H1 (cell line): Measurements from ENCODE around the gene KLHL40. TPM values are rescaled to one million over a fixed set of nuclear protein-coding genes. Genes with fewer than 3 reads are reported as not detected.

Source experiments
- CTCF ChIA-PET: fragments of 300-600 bp; sonication (Branson Sonifier 250); formaldehyde crosslinking; loops from one replicate; lab custom pipeline; 2021; ENCODE audit not compliant: partially characterized antibody; lab: Charles Lee
- POLR2A ChIA-PET: fragments of 300-600 bp; sonication (Branson Sonifier 250); formaldehyde crosslinking; loops from one replicate; lab custom pipeline; 2021; ENCODE audit warnings: inconsistent platforms; ENCODE audit not compliant: partially characterized antibody; lab: Charles Lee
- DNase-seq, 2 experiments: peaks; one replicate each; pipeline versions ENCODE4 v3.0.0 to v3.0.0-alpha.2; 2010 to 2022; ENCODE audit warnings: low spot score in 2 of 2, low read depth in 1 of 2, mixed read lengths in 1 of 2
- FAIRE-seq: peaks from 2 replicates; lab custom pipeline; 2011; peaks lifted over from hg19 to GRCh38; lab: Jason Lieb, UNC
- H2AFZ ChIP-seq: 2 replicates; pipeline ENCODE4 v1.8.1; 2012; ENCODE audit warnings: low read length, inconsistent platforms
- H2AK5ac ChIP-seq: 2 replicates; pipeline ENCODE4 v1.6.1; 2013; ENCODE audit warnings: low read depth, low read length
- H2BK120ac ChIP-seq: replicated peaks from 2 replicates; pipeline ENCODE3; 2013; ENCODE audit warnings: low read depth, low read length, inconsistent platforms
- H2BK12ac ChIP-seq: 2 replicates; pipeline ENCODE4 v1.6.1; 2013; ENCODE audit warnings: low read depth, low read length
- H2BK15ac ChIP-seq: 2 replicates; pipeline ENCODE4 v1.6.1; 2013; ENCODE audit warnings: low read length
- H2BK20ac ChIP-seq: 2 replicates; pipeline ENCODE4 v1.6.1; 2013; ENCODE audit warnings: low read length
- H2BK5ac ChIP-seq: 2 replicates; pipeline ENCODE4 v1.6.1; 2013; ENCODE audit warnings: low read depth, low read length
- H3K14ac ChIP-seq: 2 replicates; pipeline ENCODE4 v1.6.1; 2013; ENCODE audit warnings: inconsistent platforms; ENCODE audit not compliant: insufficient read length
- H3K18ac ChIP-seq: 2 replicates; pipeline ENCODE4 v1.6.1; 2013; ENCODE audit warnings: low read length; ENCODE audit errors: extremely low read depth
- H3K23ac ChIP-seq: 2 replicates; pipeline ENCODE4 v1.6.1; 2013; ENCODE audit warnings: inconsistent platforms; ENCODE audit not compliant: insufficient read length
- H3K23me2 ChIP-seq: 2 replicates; pipeline ENCODE4 v1.6.1; 2013; ENCODE audit warnings: low read depth, low read length
- H3K27ac ChIP-seq: 2 replicates; pipeline ENCODE4 v1.6.1; 2011; ENCODE audit warnings: low read depth, low read length, inconsistent platforms
- H3K27me3 ChIP-seq, 4 experiments: replicated peaks in 1 of 4; 1 replicate in 1 of 4; 2 replicates in 3 of 4; pipeline versions ENCODE4 v1.6.1 to v1.8.1; 2011 to 2013; ENCODE audit warnings: low read length in 3 of 4, mild to moderate bottlenecking in 3 of 4, inconsistent platforms in 2 of 4, mixed read lengths in 2 of 4, moderate library complexity in 1 of 4; ENCODE audit not compliant: control insufficient read depth in 3 of 4, insufficient read depth in 3 of 4; ENCODE audit errors: extremely low read depth in 1 of 4
- H3K36me3 ChIP-seq, 4 experiments: 2 replicates each; pipeline versions ENCODE4 v1.6.1 to v1.8.1; 2011 to 2013; ENCODE audit warnings: mild to moderate bottlenecking in 4 of 4, low read length in 3 of 4, moderate library complexity in 2 of 4, control low read depth in 1 of 4, inconsistent platforms in 1 of 4; ENCODE audit not compliant: insufficient read depth in 4 of 4, control insufficient read depth in 2 of 4
- H3K4ac ChIP-seq: replicated peaks from 2 replicates; pipeline ENCODE3; 2013; ENCODE audit warnings: low read length, low read depth, mixed read lengths, inconsistent platforms; ENCODE audit not compliant: insufficient read length
- H3K4me1 ChIP-seq, 4 experiments: replicated peaks in 1 of 4; 1 replicate in 1 of 4; 2 replicates in 3 of 4; pipeline versions ENCODE4 v1.6.1 to v1.8.1; 2011 to 2013; ENCODE audit warnings: low read length in 3 of 4, inconsistent platforms in 2 of 4, mixed read lengths in 1 of 4; ENCODE audit not compliant: insufficient read depth in 4 of 4, control insufficient read depth in 3 of 4
- H3K4me2 ChIP-seq, 2 experiments: 2 replicates each; pipeline versions ENCODE4 v1.6.1 to v1.8.1; 2011 to 2013; ENCODE audit warnings: low read depth in 2 of 2, low read length in 2 of 2, control low read depth in 1 of 2, inconsistent platforms in 1 of 2, mild to moderate bottlenecking in 1 of 2; ENCODE audit not compliant: insufficient read depth in 1 of 2
- H3K4me3 ChIP-seq, 4 experiments: fragments of 200-600, 300-600 bp in 1 of 4; sonication (generic), shearing (Covaris generic), sonication (Bioruptor Twin) in 1 of 4; 2 replicates each; pipeline versions ENCODE4 v1.5.1 to v1.8.1; 2011 to 2016; ENCODE audit warnings: low read length in 4 of 4, low read depth in 3 of 4, control low read depth in 2 of 4, inconsistent platforms in 2 of 4, mild to moderate bottlenecking in 2 of 4, mixed read lengths in 1 of 4, moderate library complexity in 1 of 4; ENCODE audit not compliant: insufficient read depth in 2 of 4; ENCODE audit errors: extremely low read depth in 1 of 4
- H3K56ac ChIP-seq: replicated peaks from 2 replicates; pipeline ENCODE3; 2013; ENCODE audit warnings: low read depth, mild to moderate bottlenecking, mixed read lengths, low read length, inconsistent platforms; ENCODE audit not compliant: insufficient read length
- H3K79me1 ChIP-seq: 2 replicates; pipeline ENCODE4 v1.6.1; 2013; ENCODE audit warnings: low read depth, low read length, control low read depth
- H3K79me2 ChIP-seq, 2 experiments: 2 replicates each; pipeline versions ENCODE4 v1.6.1 to v1.8.1; 2012 to 2013; ENCODE audit warnings: low read length in 2 of 2, mild to moderate bottlenecking in 2 of 2, inconsistent platforms in 1 of 2; ENCODE audit not compliant: insufficient read depth in 2 of 2, control insufficient read depth in 1 of 2
- H3K9ac ChIP-seq, 4 experiments: replicated peaks in 1 of 4; 1 replicate in 1 of 4; 2 replicates in 3 of 4; pipeline versions ENCODE4 v1.6.1 to v1.8.1; 2011 to 2013; ENCODE audit warnings: low read depth in 3 of 4, low read length in 3 of 4, control low read depth in 2 of 4, mild to moderate bottlenecking in 2 of 4, moderate library complexity in 2 of 4, inconsistent platforms in 1 of 4; ENCODE audit errors: extremely low read depth in 1 of 4
- H3K9me3 ChIP-seq, 2 experiments: 2 replicates each; pipeline versions ENCODE4 v1.6.1 to v1.8.1; 2012 to 2013; ENCODE audit warnings: mild to moderate bottlenecking in 2 of 2, moderate library complexity in 2 of 2, control low read depth in 1 of 2, inconsistent platforms in 1 of 2, low read depth in 1 of 2, low read length in 1 of 2, mixed read lengths in 1 of 2; ENCODE audit not compliant: insufficient read depth in 2 of 2
- H4K20me1 ChIP-seq, 2 experiments: replicated peaks in 1 of 2; 2 replicates each; pipeline versions ENCODE3 to v1.8.1; 2011 to 2013; ENCODE audit warnings: inconsistent platforms in 2 of 2, low read length in 2 of 2, mild to moderate bottlenecking in 1 of 2; ENCODE audit not compliant: insufficient read depth in 2 of 2, control insufficient read depth in 1 of 2
- H4K5ac ChIP-seq: 2 replicates; pipeline ENCODE4 v1.6.1; 2013; ENCODE audit warnings: low read length, low read depth, mixed read lengths, inconsistent platforms; ENCODE audit not compliant: insufficient read length
- H4K8ac ChIP-seq: 2 replicates; pipeline ENCODE4 v1.8.0; 2013; ENCODE audit warnings: mild to moderate bottlenecking, moderate library complexity, low read length, inconsistent platforms; ENCODE audit not compliant: insufficient read depth; ENCODE audit errors: extremely low read depth
- H4K91ac ChIP-seq: replicated peaks from 2 replicates; pipeline ENCODE3; 2013; ENCODE audit warnings: low read length, mixed read lengths, inconsistent platforms; ENCODE audit not compliant: insufficient read length
- EZH2 ChIP-seq: fragments of 200-600 bp; sonication (generic); IDR thresholded peaks from 2 replicates; pipeline ENCODE4 v1.7.1; 2012; ENCODE audit warnings: low read depth, mild to moderate bottlenecking, moderate library complexity, low read length, inconsistent platforms; ENCODE audit not compliant: severe bottlenecking
- GABPA ChIP-seq: IDR thresholded peaks from 2 replicates; pipeline ENCODE4 v1.6.1; 2011; ENCODE audit warnings: mild to moderate bottlenecking, low read length, moderate library complexity, borderline replicate concordance; ENCODE audit not compliant: insufficient read depth
- POU5F1 ChIP-seq: IDR thresholded peaks from 2 replicates; pipeline ENCODE4 v1.6.1; 2011; ENCODE audit warnings: low read depth, mild to moderate bottlenecking, low read length, moderate library complexity
- RFX5 ChIP-seq: IDR thresholded peaks from 2 replicates; pipeline ENCODE4 v1.6.1; 2011; ENCODE audit warnings: low read depth, low read length, improper control_type of control experiment, borderline replicate concordance
- SAP30 ChIP-seq: fragments of 300-600 bp; sonication (generic); IDR thresholded peaks from 2 replicates; pipeline ENCODE4 v1.7.1; 2012; ENCODE audit warnings: low read length, moderate library complexity, mild to moderate bottlenecking, inconsistent platforms; ENCODE audit not compliant: insufficient read depth, insufficient replicate concordance
- SIRT6 ChIP-seq: IDR thresholded peaks from one replicate; pipeline ENCODE4 v1.7.1; 2012; ENCODE audit warnings: low read length, inconsistent platforms
- TEAD4 ChIP-seq: IDR thresholded peaks from 2 replicates; pipeline ENCODE4 v1.6.1; 2012; ENCODE audit warnings: low read depth, low read length, inconsistent platforms, mixed read lengths
- WGBS, 2 experiments: shearing (Covaris generic) in 1 of 2; methylation state at CpG; one replicate each; pipeline versions ENCODE4 v1.1.6 to v1.1.7; 2013 to 2015; ENCODE audit warnings: low lambda C conversion rate in 2 of 2, mixed read lengths in 2 of 2, inconsistent platforms in 1 of 2, low coverage in 1 of 2, missing lambda C conversion rate in 1 of 2; ENCODE audit not compliant: insufficient replicate concordance in 2 of 2, insufficient coverage in 1 of 2, insufficient read length in 1 of 2; ENCODE audit errors: extremely low coverage in 1 of 2, missing lambda C conversion rate in 1 of 2; 5-methylcytosine and 5-hydroxymethylcytosine counted together
- polyA plus RNA-seq, 7 experiments: library from polyadenylated mRNA; depleted of rRNA in 3 of 7; stranded (reverse) in 5 of 7; unstranded in 2 of 7; fragments of >200 nt in 5 of 7; fragments of 200-250 nt in 2 of 7; gene quantifications; 1 replicate in 5 of 7; 2 replicates in 1 of 7; 4 replicates in 1 of 7; pipeline versions ENCODE4 v1.2.1 to v1.2.3, GENCODE V29; 2011 to 2013; ENCODE audit warnings: missing spikeins in 2 of 7, mixed read lengths in 2 of 7
- total RNA-seq: library from RNA; stranded (reverse); fragmentation: NEBNext Ultra II Directional; extraction: Animal tissue kit (Norgen Biotek cat#: 25700); gene quantifications from 2 replicates; pipeline ENCODE4 v1.2.1, GENCODE V29; 2021

KLHL40 gene
- total and polyA plus RNA-seq, 2 of the 8 experiments (the other 6 are each of a cell fraction or from before 2014, with no cell fraction given) = 0.02 TPM; not detected in 1

DNA sequence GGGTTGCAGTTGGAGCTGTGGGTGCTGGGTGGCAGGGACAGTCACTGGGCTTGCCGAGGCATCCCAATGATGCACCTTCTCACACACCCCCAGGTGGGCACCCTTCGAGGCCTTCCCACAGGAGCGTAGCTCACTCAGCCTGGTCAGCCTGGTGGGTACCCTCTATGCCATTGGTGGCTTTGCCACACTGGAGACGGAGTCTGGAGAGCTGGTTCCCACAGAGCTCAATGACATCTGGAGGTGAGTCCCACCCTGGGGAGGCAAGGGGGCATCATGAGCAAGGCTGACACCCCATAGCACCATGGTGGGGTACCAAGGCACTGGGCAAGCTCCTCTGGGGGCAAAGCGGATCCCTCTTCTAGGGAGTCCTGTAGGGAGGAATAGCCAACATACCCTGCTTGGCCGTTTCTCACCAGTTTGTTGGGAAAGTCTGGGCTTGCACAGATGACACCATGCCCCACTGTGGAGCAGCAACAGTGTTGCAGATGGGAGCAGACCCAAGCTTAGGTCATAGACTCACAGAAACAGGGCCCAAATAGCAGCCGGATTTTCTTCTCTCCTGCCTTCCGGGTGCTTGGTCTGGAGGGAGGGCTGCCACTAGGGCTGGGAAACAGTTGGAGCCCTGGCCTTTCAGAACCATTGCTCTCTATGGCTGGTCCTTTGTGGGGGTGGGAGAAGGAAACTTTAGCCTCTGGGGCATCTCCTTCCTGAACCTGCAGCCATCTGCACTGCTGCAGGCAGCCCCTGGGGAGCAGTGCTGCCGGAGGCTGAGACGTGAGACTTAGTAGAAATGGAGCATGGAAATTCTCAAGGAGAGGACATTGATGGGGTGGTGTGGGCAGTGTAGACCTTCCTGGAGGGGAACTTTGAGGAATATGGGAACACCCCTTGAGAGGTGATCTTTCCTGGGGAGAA, 5.7 kb downstream of the KLHL40 start:
- CTCF ChIA-PET = interaction anchor here (0.8 to 3.3 kb wide), 5 partner anchors 10 to 60 kb away, joined by 3 to 14 read pairs (median 3); no protein-coding TSS in a partner anchor
- FAIRE-seq = no peak

More for the DNA sequence above, 5.7 kb downstream of the KLHL40 start:
- no peak overlapping the region for H4K8ac ChIP-seq
- no peak overlapping the region for H2BK12ac ChIP-seq
- no peak overlapping the region for H3K56ac ChIP-seq
- no peak overlapping the region for H3K9ac ChIP-seq
- no peak overlapping the region for H2AK5ac ChIP-seq
- H2BK120ac ChIP-seq = no peak overlapping the region
- H3K4me2 ChIP-seq = no peak overlapping the region
- H3K36me3 ChIP-seq = no peaks in the 10 kb centered on the region
- no peak overlapping the region for H3K14ac ChIP-seq
- H3K79me1 ChIP-seq = no peaks in the 10 kb centered on the region
- 88% methylated on average over 10 of the region's 10 CpGs; no CpG with 5 or more reads in 1 of the 2 experiments for WGBS, 2 experiments
- H4K91ac ChIP-seq = no peak overlapping the region
- no peak overlapping the region for H2BK20ac ChIP-seq
- no peaks in the 10 kb centered on the region for H4K20me1 ChIP-seq
- H2BK15ac ChIP-seq = no peak overlapping the region; the same call in 1 of the 2 replicates
- no peak overlapping the region for H3K4ac ChIP-seq
- TF ChIP-seq SAP30 (no peak), SIRT6 (no peak), GABPA (no peak), EZH2 (no peak), POU5F1 (no peak), RFX5 (no peak), TEAD4 (no peak)
- no peak overlapping the region for H3K23ac ChIP-seq
- H2BK5ac ChIP-seq = no peak overlapping the region
- no peaks in the 10 kb centered on the region for H3K23me2 ChIP-seq
- H3K18ac ChIP-seq = no peak overlapping the region
- peaks cover 0 to 10% (median 4%) of the 10 kb centered on the region in 4 experiments; a peak in 4 of 7 replicates for H3K4me1 ChIP-seq
- no peaks in the 10 kb centered on the region for H3K9me3 ChIP-seq
- no peak overlapping the region for H4K5ac ChIP-seq
- no peak overlapping the region for H3K27ac ChIP-seq
- POLR2A ChIA-PET = interaction anchor here (0.8 to 1.1 kb wide), 2 partner anchors 50 to 57 kb away, joined by 3 read pairs; no protein-coding TSS in a partner anchor
- H3K4me3 ChIP-seq = no peak overlapping the region
- H2AFZ ChIP-seq = no peak overlapping the region
- H3K79me2 ChIP-seq = no peaks in the 10 kb centered on the region
- H3K27me3 ChIP-seq = 0 out of 7 replicates have a peak, but pooled peaks cover 0 to 2% (median 0%) of the 10 kb centered on the region in 4 experiments
- DNase-seq = no peak
